Smooth muscle cell (in vitro differentiated cells): ENCODE measurements around the gene SLC4A2. TPM values are rescaled to one million over a fixed set of nuclear protein-coding genes. Genes with fewer than 3 reads are reported as not detected.

Experiments
- DNase-seq: peaks from one replicate; lab custom pipeline; 2025; ENCODE audit not compliant: unreplicated experiment; lab: John Stamatoyannopoulos, UW
- H2AFZ ChIP-seq: fragments of 200-600 bp; sonication (generic); 2 replicates; pipeline ENCODE4 v1.6.0; 2016; ENCODE audit warnings: antibody characterized with exemption, low read depth, mild to moderate bottlenecking
- H3F3A ChIP-seq: fragments of 200-600 bp; sonication (generic); 2 replicates; pipeline ENCODE4 v1.6.0; 2017; ENCODE audit warnings: antibody characterized with exemption, low read depth
- H3K27ac ChIP-seq: fragments of 200-600 bp; sonication (generic); 2 replicates; pipeline ENCODE4 v1.5.1; 2016; ENCODE audit warnings: low read depth, mild to moderate bottlenecking
- H3K27me3 ChIP-seq: fragments of 200-600 bp; sonication (generic); 2 replicates; pipeline ENCODE4 v1.6.1; 2016; ENCODE audit warnings: low read depth, mild to moderate bottlenecking
- H3K36me3 ChIP-seq: fragments of 200-600 bp; sonication (generic); 2 replicates; pipeline ENCODE4 v1.5.1; 2016; ENCODE audit warnings: low read depth
- H3K4me1 ChIP-seq: fragments of 200-600 bp; sonication (generic); 2 replicates; pipeline ENCODE4 v1.5.1; 2016; ENCODE audit warnings: low read depth
- H3K4me2 ChIP-seq: fragments of 200-600 bp; sonication (generic); 2 replicates; pipeline ENCODE4 v1.6.0; 2016; ENCODE audit warnings: mild to moderate bottlenecking
- H3K4me3 ChIP-seq: fragments of 200-600 bp; sonication (generic); 2 replicates; pipeline ENCODE4 v1.5.1; 2016; ENCODE audit warnings: mild to moderate bottlenecking
- H3K79me2 ChIP-seq: fragments of 200-600 bp; sonication (generic); 2 replicates; pipeline ENCODE4 v1.6.0; 2016; ENCODE audit warnings: low read depth, mild to moderate bottlenecking
- H3K9ac ChIP-seq: fragments of 200-600 bp; sonication (generic); 2 replicates; pipeline ENCODE4 v1.6.0; 2016; ENCODE audit warnings: low read depth
- H3K9me3 ChIP-seq: fragments of 200-600 bp; sonication (generic); replicated peaks from 2 replicates; pipeline ENCODE4 v1.5.1; 2016; ENCODE audit warnings: low read depth
- H4K20me1 ChIP-seq: fragments of 200-600 bp; sonication (generic); 2 replicates; pipeline ENCODE4 v1.6.0; 2016; ENCODE audit warnings: low read depth
- WGBS: methylation state at CpG from one replicate; pipeline ENCODE4 v1.1.7; 2016; ENCODE audit warnings: low lambda C conversion rate; 5-methylcytosine and 5-hydroxymethylcytosine counted together
- polyA plus RNA-seq: library from polyadenylated mRNA; unstranded; fragments of >200 nt; fragmentation: Nextera tagmentation; extraction: Ambion mirVana; gene quantifications from 2 replicates; pipeline ENCODE4 v1.2.1, GENCODE V29; 2016
- total RNA-seq: library from RNA; depleted of rRNA; stranded (reverse); fragments of >200 nt; gene quantifications from 2 replicates; pipeline ENCODE4 v1.2.3, GENCODE V29; 2014
- TF ChIP-seq, protein P1 (sequence below): fragments of 200-600 bp; sonication (generic); IDR thresholded peaks from 2 replicates; pipeline ENCODE4 v1.5.1; 2017; ENCODE audit warnings: borderline replicate concordance, mild to moderate bottlenecking, antibody characterized with exemption; ENCODE audit not compliant: insufficient read depth, poor library complexity, severe bottlenecking

SLC4A2 gene
- total and polyA plus RNA-seq, 2 experiments from 2014 or later, result 89.3 to 96.4 TPM

- TF ChIP-seq, protein P1, sequence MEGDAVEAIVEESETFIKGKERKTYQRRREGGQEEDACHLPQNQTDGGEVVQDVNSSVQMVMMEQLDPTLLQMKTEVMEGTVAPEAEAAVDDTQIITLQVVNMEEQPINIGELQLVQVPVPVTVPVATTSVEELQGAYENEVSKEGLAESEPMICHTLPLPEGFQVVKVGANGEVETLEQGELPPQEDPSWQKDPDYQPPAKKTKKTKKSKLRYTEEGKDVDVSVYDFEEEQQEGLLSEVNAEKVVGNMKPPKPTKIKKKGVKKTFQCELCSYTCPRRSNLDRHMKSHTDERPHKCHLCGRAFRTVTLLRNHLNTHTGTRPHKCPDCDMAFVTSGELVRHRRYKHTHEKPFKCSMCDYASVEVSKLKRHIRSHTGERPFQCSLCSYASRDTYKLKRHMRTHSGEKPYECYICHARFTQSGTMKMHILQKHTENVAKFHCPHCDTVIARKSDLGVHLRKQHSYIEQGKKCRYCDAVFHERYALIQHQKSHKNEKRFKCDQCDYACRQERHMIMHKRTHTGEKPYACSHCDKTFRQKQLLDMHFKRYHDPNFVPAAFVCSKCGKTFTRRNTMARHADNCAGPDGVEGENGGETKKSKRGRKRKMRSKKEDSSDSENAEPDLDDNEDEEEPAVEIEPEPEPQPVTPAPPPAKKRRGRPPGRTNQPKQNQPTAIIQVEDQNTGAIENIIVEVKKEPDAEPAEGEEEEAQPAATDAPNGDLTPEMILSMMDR, result peak; percentile 22
- peak overlapping the region; percentile 61 for H3K4me3 ChIP-seq
- no peaks in the 10 kb centered on the region for H3K9me3 ChIP-seq
- peak overlapping the region; percentile 84 for H3K9ac ChIP-seq
- WGBS, result 4% methylated on average over 63 of the region's 70 CpGs
- H3K4me1 ChIP-seq, result peaks cover 33% of the 10 kb centered on the region
- H3K27me3 ChIP-seq, result no peaks in the 10 kb centered on the region
- no peaks in the 10 kb centered on the region for H3K36me3 ChIP-seq
- H3K79me2 ChIP-seq, result peaks cover 62% of the 10 kb centered on the region
- no peak for DNase-seq
- no peak overlapping the region for H2AFZ ChIP-seq
- peak overlapping the region; percentile 92 for H3K4me2 ChIP-seq
- H3F3A ChIP-seq, result peaks cover 30% of the 10 kb centered on the region
- H3K27ac ChIP-seq, result peak overlapping the region; percentile 93
- H4K20me1 ChIP-seq, result peaks cover 55% of the 10 kb centered on the region
Measured at GRCh38 chr7:151087245-151088018, 28.0 kb downstream of the SLC4A2 start.

- Histone ChIP-seq H4K20me1 (peaks cover 63% of the 10 kb centered on the region), H2AFZ (no peak overlapping the region), H3K36me3 (no peaks in the 10 kb centered on the region), H3K4me3 (peak overlapping the region; percentile 61), H3F3A (peaks cover 30% of the 10 kb centered on the region), H3K79me2 (peaks cover 62% of the 10 kb centered on the region), H3K4me1 (peaks cover 29% of the 10 kb centered on the region), H3K9ac (peak overlapping the region; percentile 84), H3K4me2 (peak overlapping the region; percentile 92), H3K27me3 (no peaks in the 10 kb centered on the region), H3K9me3 (no peaks in the 10 kb centered on the region), H3K27ac (peak overlapping the region; percentile 93)
- TF ChIP-seq, protein P1, result no peak
- DNase-seq, result no peak
- 17% methylated on average over 16 of the region's 16 CpGs for WGBS
Measured at GRCh38 chr7:151088019-151088855, 28.8 kb downstream of the SLC4A2 start.

DNA sequence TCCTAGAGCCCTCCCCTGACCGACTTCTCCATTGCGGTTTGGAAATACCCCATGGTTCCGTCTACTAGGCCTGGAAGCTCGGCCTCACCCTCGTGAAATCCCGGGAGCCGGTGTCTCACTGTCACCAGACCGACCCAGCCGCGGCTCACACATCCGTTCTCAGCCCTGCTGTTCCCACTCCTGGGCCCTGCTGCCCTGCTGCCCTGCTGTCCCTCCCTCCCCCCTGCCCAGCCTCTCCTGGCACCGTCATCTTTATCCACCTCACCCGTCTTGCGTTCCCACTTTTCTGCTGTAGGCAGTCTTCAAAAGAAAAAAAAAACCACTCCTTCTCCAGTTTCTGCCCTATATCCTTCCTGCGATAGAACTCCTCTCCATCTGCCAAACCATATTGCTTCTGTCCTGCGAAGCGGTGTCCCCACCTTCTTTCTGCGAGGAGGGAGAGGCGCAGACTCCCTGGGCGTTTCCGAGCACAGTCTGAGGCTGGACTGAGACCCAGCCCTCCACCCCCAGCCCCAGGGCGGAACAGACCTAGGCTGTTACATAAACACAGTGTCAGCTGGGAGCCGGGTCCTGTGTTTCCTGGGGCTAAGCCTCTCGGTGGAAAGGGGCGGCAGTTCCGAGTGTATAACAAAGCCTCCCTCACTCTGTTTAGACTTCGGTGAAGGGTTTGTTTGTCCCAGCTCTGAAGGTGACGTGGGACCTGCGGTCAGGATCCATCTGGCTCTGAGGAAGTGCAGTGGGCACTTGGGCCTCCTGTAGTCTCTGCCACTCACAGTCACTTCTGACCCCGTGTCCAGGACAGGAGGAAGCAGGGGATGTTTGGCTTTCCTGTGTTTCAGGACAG is 29.7 kb downstream of the SLC4A2 start:
- H3K4me3 ChIP-seq, result peak overlapping the region; percentile 61
- H3K27me3 ChIP-seq, result no peaks in the 10 kb centered on the region
- 15% methylated on average over 30 of the region's 30 CpGs for WGBS
- TF ChIP-seq, protein P1, result no peak
- peaks cover 70% of the 10 kb centered on the region for H3K79me2 ChIP-seq
- H4K20me1 ChIP-seq, result peaks cover 72% of the 10 kb centered on the region
- H3K36me3 ChIP-seq, result no peaks in the 10 kb centered on the region
- H3F3A ChIP-seq, result peaks cover 27% of the 10 kb centered on the region
- no peaks in the 10 kb centered on the region for H3K9me3 ChIP-seq
- H2AFZ ChIP-seq, result peak overlapping the region; percentile 44
- peak overlapping the region; percentile 84 for H3K9ac ChIP-seq
- no peak for DNase-seq
- peak overlapping the region; percentile 93 for H3K27ac ChIP-seq
- H3K4me1 ChIP-seq, result peaks cover 29% of the 10 kb centered on the region
- H3K4me2 ChIP-seq, result peak overlapping the region; percentile 92
